HG03175 (cell line): ENCODE data around the gene CACNA1E.
"Not testable (repeated sequence)": the region's sequence is repeated elsewhere in the genome, so short reads cannot be mapped to it uniquely, and the experiment has no call there.

ENCODE experiments used
- ATAC-seq: cut with Tn5 transposase; IDR thresholded peaks from one replicate; pipeline ENCODE4 v1.9.1; 2021; ENCODE audit warnings: mild to moderate bottlenecking, moderate library complexity; ENCODE audit not compliant: unreplicated experiment

Gene CACNA1E

DNA sequence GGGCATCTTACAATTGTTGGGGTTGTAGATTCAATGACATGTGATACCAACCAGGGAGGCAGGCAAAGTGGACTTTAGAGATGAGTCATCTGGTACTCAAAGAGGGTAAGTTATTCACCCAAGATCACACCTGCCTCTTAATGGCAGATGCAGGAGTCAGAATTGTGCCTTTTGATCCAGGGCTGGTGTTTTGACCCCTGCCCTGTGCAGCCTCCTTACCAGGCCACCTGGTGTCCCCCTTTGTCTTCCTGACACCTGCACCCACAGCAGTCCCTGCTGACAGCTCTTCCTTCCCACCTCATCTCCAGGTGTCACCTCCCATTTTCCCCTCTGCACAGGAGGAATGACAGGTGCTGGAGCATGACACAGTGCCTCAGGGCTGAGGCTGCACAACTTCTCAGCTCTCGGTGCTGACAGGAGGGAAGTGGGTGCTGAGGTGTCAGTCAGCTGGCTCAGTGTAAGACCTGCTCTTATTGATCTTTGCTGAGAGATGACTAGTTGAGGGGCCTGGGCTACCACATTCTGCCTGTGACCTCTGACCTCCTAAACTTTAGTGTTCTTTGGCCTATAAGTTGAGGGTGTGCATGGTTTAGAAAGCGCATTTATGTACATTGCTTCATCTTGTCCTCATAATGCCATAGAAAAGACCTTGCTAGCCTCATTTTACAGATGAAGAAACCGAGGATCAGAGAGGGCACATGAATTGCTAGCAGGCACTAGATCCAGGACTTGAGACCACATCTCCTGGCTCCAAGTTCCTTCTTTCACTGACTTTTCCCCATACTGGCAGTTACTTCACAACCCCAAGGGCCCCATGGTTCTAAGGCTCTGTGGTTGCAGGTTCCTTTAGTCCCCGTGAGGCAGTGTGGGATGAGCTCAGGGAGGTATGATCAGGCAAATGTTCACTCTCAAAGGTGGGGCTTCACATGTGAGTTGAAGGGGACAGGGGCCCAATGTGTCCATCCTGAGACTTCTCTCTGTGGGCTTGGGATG lies 31.3 kb downstream of the CACNA1E start:
- ATAC-seq = peak; percentile 92

DNA sequence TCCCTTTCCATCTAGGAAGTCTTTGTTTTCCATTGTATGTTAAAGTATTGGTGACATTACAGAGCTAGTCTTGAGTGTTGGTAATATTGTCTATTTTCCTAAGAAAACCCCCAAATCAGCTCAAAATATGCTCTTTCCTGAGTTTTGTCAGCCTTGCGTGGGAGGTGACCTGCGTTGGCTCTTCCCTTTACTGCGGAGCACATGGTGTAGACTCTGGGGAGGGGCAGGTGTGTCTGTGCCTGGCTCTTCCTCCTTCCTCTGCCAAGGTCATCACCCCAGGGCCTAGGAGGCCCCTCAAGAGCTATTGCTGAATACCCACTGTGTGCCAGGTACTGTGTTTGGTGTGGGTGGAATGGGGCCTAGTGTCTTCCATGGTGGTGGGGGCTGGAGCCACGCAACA lies 33.4 kb downstream of the CACNA1E start:
- ATAC-seq = no peak

DNA sequence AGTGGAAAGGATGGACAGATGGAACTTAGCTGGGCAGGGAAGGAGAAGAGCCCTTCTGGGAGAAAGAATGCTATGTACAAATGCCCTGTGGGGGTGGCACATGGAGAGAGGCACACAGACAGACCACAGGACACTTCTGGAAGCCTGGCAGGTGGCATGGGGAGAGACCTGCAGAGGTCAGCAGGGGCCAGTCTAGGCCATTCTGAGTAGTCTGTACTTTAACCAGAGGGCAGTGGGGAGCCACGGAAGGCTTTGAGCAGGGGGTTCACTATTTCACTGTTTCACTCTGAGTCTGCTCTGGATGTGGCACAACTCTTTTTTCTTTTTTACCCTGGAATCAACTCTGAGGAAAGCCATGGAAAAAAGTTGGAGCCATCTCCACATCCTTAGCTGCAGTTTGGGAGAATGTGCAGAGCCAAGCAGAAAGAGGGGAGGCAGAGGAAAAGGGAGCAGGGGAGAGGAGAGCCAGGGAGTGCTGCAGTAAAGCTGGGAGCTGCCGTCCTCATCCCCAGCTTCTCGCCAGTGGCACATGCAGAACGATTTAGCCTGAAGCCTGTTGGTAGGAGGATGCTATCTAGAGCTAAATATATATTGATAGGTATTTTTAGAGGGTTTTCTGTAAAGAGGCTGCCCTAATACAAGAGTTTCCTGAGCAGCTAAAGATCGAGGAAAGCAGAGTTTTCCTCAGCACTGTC lies 34.0 kb downstream of the CACNA1E start:
- no peak for ATAC-seq

DNA sequence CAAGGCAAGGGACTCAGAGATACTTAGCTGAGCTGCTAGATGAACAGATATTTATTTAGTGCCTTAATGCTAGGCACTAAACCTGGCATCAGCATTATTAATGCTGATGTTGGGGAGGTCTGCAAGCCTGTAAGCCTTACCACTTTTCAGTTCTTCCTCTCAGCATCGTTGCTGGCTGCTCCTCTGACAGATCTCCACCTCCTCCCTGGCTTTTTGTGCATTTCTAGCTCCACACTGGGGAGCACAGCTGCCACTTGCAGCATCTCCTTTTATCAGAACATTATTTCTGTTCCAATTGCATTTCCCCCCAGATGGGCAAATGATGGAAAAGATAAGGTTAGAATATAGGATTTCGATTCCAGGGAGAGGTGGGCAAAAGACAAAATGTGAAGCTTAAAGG lies 34.8 kb downstream of the CACNA1E start:
- no peak for ATAC-seq

DNA sequence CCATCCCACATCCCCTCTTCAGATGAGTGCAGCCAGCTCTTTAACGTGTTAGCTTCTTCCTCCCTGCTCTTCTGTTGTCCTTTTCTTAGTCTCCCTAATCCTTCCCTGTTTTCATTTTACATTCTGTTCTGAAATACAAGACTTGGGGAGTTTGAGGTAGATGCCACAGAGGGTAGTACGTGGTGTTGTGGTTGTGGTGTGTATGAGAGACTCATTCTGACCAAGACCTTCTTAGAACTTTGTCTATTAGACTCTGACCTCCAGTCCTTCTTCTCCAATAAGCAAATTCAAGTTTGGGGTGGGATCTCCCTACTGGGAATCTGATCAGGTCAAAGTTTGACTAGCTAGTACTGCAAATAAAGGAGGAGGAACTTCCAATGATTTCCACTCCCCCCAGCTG lies 39.5 kb downstream of the CACNA1E start:
- ATAC-seq = no peak

DNA sequence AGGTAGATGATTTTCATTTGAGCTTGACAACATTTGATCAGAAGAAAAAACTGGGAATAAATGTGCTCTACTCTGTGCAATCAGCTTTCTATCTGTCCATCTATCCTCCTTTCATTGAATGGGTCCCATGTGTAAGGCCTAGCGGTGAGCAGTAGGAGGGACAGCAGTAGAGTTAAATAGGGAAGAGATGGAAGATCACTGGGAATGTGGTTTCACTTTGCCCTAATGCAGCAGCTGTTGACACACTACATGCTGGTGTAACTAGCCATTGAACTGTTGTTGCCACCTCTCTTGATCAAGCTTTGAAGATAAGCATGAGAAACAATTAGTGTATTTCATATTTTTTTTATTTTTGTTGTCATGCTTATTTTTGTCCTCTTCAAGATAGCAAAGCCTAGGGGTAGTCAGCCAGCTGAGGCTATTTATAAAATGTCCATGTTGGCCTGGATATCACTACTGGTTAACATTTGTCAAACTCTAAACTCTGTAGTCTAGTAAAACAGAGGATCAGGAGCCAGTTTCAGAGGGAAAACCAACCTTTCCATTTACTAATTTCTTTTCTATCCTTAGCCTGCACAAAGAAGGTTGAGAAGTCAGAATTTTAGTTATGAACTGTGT lies 41.9 kb downstream of the CACNA1E start:
- ATAC-seq = no peak

DNA sequence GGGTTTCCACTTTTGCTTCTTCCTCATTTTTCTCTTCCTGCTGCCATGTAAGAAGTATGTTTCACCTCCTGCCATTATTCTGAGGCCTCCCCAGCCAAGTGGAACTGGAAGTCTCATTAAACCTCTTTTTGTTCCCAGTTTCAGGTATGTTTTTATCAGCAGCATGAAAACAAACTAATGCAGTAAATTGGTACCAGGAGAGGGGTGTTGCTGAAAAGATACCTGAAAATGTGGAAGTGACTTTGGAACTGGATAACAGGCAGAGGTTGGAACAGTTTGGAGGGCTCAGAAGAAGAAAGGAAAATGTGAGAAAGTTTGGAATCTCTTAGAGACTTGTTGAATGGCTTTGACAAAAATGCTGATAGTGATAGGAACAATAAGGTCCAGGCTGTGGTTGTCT lies 44.9 kb downstream of the CACNA1E start:
- not testable (repeated sequence) for ATAC-seq

DNA sequence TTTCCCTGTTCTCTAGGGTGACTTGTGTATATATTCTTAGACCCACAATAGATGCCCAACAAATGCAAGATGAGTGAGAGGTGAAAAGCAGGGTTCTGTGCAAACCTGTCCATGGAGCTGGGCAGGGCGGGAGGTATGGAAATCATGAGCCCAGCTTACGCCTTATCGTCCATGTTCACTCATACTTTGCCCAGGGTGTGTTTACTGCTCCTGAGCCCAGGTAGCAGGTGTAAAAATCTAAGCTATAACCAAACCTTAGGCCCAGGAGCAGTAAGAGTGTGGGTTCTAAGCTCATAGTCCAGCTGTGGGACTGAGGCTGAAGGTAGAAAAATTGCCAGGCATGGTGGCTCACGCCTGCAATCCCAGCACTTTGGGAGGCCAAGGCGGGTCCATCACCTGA lies 48.1 kb downstream of the CACNA1E start:
- ATAC-seq = no peak

DNA sequence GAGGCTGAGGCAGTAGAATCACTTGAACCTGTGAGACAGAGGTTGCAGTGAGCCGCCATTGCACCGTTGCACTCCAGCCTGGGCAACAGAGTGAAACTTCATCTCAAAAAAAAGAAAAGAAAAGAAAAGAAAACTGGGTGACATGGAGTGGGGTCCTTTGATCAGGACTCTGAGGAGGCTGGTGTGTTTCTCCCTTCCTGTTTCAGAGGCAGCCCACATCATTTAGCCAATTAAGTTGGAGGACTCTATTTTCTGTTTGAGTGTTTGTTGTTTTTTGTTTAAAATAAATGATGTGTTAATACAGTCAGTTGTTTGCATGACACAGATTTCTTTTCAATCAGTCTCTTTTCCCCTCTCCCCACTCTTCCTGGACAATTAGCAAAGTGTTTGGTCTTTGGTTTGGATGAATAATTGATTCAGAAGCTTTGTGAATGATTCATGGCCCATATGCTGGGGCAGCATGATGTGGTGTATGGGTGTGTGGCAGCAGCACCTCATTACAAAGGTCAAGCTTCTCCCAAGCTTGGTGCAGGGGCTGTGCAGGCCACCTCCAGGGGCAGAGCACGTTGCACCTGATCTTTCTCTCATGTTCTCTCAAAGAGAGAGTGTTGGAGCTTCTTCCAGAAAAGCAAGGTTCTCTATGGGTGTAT lies 48.8 kb downstream of the CACNA1E start:
- no peak for ATAC-seq

DNA sequence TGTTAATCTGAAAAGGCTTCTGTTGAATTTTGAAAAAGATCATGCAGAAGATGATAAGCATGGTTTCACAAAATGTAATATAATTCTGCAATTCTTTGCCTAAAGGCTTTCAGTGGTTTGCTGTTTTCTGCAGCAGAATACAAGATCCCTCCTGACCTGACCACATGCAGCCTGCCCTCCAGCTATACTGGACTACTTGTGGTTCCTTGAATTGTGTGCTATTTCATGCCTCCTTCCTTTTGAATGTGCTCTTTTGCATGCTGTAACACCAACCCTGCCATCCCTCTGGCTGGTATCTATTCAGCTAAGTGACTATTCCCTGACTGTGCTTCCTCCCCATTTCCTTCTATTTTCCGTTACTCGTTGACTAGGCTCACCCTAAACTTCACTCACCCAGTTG lies 55.5 kb downstream of the CACNA1E start:
- no peak for ATAC-seq

DNA sequence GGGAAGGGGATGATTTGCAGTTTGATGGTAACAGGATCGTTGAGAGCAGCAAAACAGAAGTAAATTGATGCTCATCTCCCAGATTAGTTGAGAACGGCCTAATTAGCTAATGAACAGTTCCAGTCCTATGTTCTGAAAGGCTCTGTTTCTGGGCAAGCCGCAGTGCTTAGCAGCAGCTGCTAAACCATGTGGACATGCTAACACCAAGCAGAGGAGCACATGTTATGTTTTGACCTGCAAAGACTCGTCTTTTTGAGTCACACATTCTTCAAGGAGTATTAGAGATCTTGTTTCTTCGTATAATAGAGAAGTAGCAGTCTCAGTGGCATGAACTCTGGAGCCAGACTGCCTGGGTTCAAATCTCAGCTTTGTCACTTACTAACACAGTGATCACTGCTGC lies 58.1 kb downstream of the CACNA1E start:
- no peak for ATAC-seq

DNA sequence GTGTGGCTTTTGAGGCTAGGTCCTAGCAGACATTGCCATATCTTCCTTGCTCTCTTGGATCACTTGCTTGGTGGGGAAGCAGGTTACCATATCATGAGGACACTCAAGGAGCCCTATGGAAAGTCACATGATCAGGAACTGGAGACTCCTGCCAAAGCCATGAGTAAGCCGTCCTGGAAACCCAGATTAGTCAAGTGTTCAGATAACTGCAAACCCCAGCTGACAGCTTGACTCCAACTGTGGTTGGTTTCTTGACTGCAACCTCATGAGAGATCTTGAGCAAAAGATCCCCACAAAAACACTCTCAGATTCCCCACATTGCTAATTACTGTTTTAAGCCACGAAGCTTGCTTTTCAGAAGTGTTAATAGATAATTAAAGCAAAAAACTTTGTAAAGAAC lies 58.6 kb downstream of the CACNA1E start:
- no peak for ATAC-seq

DNA sequence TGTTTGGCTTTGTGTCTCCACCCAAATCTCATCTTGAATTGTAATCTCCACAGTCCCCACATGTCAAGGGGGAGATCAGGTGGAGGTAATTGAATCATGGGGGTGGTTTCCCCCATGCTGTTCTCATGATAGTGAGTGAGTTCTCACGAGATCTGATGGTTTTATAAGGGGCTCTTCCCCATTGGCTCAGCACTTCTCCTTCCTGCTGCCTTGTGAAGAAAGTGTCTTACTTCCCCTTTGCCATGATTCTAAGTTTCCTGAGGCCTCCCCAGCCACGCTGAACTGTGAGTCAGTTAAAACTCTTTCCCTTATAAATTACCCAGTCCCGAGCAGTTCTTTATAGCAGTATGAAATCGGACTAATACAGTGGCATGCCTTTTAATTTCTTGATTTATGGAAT lies 59.1 kb downstream of the CACNA1E start:
- not testable (repeated sequence) for ATAC-seq

DNA sequence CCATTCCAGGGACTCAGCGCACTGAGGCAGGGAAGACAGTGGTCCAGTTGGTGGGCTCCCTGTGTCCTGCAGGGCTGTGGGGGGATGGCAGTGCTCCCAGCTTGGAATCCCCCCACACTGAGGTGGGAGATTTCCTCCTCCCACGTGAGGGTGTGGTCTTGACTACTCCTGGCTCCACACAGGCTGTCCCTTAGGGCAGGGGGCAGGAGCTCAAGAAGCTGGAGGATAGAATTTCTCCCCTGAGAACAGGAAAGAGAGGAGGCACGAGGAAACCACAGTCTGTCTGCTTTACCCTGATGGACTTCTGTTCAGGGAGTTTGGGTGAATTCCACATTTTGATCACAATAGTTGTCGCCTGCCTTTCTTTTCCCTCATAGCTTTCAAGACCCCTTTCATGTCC lies 62.1 kb downstream of the CACNA1E start:
- no peak for ATAC-seq

DNA sequence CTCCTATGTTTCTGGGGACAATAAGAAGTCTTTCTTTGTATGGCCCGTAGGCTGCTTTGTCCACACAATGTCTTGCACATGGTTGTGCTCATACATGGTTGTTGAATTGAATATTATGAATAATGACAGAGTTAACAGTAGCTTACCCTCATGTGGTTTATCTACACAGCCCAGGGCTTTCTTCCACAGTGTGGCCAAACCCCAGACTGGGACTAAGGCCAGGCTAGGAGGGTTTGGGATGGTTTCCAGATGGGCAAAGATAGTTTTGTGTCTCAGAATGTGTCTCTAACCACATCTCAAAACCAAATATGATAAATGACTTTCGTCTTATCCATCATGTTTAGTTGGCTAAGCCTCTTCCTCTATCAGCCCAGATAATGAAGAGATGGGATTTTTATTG lies 65.2 kb downstream of the CACNA1E start:
- ATAC-seq = no peak

DNA sequence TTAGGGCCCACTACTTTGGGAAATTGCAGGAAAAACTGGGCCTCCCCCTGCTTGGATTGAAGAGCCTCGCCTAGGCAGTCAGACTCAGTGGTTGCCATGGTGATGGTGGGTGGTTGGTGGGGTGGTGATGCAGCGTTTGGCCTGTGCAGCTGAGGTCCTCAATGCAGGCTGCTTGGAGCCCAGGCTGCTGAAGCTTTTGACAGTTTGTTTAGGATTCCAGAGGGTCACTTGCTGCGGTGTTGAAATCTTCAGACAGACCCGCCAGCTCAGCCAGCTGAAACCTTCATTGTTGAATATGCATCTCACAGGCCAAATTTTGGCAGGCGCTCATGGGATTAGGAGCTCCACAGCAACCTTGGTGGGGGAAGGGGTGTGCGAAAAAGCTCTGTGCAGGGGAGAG lies 67.9 kb downstream of the CACNA1E start:
- ATAC-seq = no peak

DNA sequence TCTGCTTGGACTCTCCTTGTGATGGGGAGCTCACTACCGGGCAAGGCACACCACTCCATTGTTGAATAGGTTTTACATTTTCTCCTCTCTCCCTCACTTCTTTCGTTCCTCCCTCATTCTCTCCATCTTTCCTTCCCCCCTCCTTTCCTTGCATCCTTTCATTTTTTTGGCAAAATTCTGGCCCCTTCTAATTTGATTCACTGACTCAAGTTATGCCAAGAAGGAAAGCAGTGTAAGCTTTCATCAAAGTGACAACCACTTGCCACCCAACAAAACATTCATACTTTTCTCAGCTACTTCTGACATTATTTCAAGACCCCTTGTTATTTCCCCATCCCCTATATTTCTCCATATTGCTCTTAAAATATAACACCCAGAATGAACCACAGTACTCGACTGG lies 68.4 kb downstream of the CACNA1E start:
- ATAC-seq = no peak

DNA sequence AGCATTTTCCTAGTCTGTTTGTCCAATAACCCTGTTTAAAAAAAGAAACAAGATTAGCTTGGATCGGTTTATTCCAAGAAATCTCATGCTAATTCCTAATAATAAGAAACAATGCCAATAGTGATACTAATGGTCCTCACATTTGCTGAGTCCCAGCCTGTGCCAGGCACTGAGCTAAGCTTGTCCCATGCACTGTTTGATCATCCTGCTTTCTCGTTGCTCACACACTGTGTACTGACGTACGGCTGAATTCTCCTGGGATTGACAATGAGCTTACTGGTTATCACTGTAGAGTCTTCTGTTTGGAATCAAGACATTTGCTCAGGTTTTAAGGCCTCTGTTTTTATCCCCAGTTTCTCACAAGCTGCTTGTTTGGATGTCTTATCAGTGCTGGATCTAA lies 71.1 kb downstream of the CACNA1E start:
- no peak for ATAC-seq

DNA sequence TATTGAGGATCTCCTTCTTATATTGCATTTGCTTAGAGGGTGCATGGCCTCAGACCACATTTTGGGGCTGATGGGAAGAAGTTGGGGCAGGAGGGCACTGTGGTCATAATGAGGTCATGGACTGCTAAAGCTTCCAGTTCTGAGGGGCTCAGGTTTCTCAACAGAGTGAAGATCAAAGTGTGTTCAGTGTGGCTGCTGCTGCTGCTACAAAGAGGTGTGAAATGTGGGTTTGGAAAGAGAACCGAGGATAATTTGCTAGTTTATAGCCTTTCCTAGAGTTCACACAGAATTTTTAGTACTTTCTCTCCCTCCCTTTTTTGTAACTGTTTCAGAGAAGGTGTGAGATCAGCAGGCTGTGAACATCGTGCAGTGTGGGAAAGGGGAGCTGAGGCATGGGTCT lies 73.3 kb downstream of the CACNA1E start:
- ATAC-seq = no peak

DNA sequence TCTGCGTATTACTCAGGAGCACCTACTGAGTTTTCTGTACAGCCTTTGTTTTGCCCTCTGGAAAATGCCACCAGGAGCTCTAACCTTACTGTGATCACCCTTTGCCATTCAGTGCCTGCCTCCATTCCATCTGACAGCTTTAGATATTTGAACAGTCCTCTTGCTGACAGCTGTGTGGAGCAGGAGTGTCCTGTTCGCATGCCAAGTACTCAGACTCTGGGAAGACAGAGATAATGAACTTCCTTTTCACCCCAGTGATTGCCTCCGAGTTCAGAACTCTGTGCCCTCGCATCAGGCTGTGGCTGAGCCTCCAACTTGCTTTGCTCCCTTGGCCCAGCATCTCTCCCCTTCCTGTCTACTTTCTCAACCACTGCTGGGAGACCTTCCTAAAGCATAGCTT lies 74.0 kb downstream of the CACNA1E start:
- no peak for ATAC-seq

DNA sequence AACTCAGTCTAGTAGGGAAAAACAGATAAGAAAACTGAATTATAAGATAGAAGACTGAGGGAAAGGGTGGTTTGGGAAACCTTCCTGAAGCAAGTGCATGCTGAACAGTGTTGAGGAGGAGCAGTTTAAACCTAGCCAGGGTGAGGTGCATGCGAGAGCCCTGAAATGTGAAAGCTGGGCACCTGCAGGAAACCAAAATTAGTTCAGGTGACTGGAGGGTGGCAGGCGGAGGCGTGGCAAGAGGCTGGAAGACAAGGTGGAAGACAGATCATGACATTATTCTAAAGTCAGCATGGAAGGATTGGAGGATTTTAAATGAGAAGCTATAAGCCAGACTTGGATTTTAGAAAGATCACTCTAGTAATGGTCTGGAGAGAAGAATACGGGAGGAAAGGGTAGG lies 75.1 kb downstream of the CACNA1E start:
- no peak for ATAC-seq
